Fibroblast of skin of abdomen (primary cell): ENCODE measurements around the gene SMG9.
A peak's percentile ranks its signal among the peaks of the same experiment; 100 is the strongest.

Experiments used
- DNase-seq: peaks from one replicate; pipeline ENCODE4 v3.0.0-alpha.2; 2013

Gene SMG9

DNA sequence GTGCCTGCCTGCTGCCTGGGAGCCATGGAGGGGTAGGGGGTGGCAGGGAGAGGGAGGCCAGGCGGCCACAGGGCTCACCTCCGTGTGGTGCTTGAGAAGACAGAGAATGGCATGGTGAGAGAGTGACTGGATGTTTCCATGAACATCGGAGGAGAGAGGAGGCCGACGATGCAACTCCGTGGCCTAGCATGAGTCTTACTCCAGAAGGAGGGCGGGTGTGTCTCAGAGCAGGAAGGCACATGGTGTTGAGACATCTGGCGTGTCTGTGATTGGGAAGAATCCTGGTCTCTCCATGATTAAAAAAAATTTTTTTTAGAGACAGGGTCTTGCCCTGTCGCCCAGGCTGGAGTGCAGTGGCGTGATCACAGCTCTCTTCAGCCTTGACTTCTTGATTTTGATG lies 33.8 kb downstream of the SMG9 start:
- no peak for DNase-seq

DNA sequence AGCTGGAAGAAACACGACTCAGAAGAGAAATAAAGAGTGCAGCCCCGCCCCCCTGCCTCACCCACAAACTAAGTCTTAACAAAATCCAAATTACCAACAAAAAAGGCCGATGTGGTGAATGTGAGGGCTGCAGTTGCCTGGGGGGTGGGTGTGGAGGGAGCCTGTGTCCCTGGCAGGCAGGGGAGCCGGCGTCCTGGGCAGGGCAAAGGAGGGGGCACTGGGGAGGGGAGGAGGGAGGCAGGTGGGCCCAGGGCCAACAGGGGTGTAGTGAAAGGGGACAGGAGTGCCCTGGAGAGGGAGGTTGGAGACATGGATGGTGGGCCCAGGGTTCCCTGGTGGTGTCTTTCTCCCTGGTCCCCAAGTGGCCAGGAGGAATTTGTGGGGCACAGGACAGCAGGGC lies 34.8 kb downstream of the SMG9 start:
- no peak for DNase-seq

DNA sequence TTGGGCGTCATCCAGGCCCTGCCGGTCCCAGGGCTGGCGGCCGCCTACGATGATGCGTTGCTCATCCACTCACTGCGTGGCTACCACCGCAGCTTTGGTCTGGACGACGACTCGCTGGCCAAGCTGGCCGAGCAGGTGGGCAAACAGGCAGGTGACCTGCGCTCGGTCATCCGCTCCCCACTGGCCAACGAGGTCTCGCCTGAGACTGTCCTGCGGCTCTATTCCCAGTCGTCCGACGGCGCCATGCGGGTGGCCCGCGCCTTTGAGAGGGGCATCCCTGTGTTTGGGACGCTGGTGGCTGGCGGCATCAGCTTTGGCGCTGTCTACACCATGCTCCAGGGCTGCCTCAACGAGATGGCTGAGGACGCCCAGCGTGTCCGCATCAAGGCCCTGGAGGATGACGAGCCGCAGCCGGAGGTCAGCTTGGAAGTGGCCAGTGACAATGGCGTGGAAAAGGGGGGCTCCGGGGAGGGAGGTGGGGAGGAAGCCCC lies 35.3 kb downstream of the SMG9 start:
- no peak for DNase-seq

DNA sequence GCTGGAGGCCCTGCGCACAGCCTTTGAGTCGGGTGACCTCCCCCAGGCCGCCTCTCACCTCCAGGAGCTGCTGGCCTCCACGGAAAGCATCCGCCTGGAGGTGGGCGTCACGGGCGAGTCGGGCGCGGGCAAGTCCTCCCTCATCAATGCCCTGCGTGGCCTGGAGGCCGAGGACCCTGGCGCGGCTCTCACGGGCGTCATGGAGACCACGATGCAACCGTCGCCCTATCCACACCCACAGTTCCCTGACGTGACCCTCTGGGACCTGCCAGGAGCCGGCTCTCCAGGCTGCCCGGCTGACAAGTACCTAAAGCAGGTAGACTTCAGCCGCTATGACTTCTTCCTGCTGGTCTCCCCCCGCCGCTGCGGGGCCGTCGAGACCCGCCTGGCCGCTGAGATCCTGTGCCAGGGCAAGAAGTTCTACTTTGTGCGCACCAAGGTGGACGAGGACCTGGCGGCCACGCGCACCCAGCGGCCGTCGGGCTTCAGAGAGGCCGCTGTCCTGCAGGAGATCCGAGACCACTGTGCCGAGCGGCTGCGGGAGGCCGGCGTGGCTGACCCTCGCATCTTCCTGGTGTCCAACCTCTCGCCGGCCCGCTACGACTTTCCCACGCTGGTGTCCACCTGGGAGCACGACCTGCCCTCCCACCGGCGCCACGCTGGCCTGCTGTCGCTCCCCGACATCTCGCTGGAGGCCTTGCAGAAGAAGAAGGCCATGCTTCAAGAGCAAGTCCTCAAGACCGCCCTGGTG lies 36.0 kb downstream of the SMG9 start:
- no peak for DNase-seq

DNA sequence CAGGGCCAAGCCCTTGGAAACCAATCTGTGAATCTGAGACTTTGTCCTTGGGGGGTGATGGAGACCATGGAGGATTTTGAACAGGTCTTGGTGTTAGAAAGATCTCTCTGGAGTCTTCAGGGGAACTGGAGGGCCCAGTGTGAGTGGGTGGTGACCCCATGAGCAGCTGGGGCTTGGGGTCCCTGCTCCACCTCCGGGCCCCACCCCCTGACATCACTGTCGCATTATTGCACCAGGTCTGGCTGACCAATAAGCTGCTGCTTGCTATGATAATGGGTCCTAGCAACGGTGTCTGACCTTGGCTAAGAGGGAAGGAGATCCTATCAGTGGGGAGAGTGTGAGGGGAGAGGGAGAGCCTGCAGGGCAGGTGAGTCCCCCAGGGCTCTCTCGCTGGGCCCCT lies 39.0 kb downstream of the SMG9 start, which contains the start of gene IRGC:
Gene IRGC (plus strand): TSS at position 301 of the 400 bp plus-strand sequence. CDS start 2,483 bp downstream, outside the sequence.
- DNase-seq, result no peak

DNA sequence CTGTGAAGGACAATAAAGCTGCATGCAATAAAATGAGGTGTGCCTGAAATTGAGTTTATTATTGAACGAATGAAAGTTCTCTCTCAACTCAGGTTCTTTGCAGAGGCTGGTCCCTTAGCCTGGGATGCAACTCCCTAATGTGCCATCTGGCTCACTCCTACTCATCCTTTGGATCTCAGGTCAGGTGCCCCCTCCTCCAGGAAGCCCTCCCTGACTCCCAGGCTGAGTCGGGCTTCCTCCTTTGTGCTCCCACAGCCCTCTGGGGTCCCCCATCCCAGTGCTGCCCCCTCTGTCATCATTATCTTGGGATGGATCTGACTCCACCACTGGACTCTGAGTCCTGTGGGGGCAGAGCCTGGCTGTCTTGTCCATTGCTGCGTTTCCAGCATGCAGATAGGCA lies 41.6 kb downstream of the SMG9 start:
- DNase-seq, result no peak

DNA sequence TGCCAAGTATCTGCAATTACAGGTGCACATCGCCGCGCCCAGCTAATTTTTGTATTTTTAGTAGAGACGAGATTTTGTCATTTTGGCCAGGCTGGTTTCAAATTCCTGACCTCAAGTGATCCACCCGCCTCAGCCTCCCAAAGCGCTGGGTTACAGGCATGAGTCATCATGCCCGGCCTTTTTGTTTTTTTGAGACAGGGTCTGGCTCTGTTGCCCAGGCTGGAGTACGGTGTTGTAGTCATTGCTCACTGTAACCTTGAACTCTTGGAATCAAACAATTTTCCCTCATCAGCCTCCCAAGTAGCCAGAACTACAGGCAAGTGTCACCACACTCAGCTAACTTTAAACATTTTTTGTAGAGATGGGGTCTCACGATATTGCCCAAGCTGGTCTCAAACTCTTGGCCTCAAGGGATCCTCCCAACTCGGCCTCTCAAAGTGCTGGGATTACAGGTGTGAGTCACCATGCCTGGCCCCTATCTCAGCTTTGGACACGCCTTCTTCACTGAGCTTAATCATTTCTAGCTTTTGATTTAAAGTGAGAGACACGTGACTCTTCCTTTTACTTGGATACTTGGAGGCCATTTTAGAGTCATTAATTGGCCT lies 42.9 kb downstream of the SMG9 start:
- DNase-seq, result no peak

DNA sequence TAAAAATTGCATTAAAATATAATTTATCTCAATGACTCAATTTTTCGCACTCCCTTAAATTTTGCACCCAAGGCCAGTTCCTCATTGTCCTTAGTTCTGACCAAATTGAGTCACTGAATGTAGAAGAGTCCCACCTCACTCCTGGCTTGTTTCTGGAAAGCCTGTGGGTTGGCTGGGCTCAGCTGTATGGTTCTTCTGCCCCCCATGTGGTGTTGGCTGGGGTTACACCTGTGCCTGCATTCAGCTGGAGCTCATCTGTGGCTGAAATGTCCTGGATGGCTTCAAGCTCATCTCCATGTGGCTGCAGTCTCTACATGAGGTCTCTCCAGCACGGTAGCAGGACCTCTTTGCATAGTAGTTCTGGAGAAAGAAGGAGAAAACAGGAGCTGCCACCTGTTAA lies 46.0 kb downstream of the SMG9 start:
- no peak for DNase-seq

DNA sequence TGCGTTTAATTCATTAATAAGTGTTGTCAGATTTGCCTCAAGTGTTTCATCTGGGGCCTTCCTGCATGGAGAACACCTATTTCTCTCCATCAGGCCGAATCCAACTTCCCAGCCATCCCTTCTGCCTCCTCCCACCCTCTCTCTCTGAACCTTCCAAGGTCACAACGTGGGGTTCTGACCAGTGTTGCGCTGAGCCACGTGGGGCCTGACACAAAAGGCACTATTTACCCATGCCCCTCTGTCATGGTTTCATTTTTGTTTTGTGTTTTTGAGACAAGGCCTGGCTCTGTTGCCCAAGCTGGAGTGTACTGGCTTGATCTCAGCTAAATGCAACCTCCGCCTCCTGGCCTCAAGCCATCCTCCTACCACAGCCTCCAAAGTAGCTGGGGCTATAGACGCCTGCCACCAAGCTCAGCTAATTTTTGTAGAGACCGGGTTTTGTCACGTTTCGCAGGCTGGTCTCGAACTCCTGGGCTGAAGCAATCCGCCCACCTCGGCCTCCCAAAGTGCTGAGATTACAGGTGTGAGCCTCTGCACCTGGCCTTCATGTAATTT lies 47.5 kb downstream of the SMG9 start:
- DNase-seq, result no peak

DNA sequence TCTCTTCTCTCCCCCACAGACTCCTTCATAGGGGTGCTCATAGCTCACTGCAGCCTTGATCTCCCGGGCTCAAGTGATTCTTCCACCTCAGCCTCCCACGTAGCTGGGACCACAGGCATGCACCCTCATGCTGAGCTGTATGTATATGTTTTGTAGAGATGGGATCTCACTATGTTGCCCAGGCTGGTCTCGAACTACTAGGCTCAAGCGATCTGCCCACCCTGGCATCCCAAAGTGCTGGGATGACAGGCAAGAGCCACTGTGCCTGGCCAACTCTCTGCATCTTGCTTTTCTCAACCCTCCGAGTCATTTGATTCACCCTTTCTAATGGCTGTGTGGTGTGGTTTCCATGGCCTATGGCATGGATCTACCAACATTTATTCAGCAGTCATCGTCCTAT lies 49.0 kb downstream of the SMG9 start:
- no peak for DNase-seq

DNA sequence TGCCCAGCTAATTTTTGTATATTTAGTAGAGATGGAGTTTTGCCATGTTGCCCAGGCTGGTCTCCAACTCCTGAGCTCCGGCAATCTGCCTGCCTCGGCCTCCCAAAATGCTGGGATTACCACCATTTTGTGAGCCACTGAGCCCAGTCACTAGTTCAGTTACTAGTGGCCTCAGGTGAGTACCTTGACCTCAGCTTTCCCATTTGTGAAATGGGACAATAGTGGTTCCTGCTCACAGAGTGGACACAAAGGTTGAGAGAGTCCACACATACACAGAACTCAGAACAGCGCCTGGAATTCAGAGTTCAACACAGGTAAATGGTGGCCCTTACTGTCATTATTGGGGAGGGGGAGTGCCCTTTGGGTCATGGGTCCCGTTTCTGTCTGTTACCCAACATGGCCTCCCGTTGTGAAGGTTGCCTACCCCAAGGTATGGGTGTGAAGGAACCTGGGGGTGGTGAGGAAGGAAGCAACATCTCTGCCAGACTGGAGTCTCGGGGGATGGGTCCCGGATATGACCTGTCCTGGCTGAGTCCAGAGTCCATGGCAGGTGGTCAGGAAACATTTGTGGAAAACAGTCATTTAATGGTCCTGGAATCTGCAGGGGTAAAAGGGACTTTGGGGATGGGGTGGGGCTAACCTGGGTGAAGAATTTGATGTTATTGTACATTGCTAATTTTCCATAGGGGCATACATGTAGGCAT lies 50.6 kb downstream of the SMG9 start:
- no peak for DNase-seq

DNA sequence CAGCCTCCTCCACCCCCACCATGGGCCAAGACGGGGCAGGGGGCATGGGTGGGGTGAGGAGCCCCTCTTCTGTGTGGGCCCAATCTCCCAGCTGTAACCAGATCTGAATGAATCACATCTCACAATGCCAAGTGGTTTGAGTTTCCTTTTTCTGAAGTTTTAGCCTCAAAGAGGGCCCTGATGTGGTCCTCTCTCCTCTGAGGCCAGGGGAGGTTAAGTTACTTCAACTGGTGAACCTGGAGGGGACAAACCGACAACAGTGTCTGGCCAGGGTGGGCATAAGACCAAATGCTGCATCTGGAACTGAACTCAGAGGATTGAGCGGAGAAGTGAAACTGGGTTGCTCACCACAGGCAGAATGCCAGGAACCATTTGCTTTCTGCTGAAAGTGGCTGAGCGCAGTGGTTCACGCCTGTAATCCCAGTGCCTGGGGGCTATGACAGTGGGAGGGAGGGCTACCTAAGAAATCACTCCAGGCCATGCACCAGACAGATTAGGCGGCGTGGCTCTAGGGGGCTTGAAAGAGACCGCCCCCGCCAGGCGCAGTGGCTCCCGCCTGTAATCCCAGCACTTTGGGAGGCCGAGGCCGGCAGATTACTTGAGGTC lies 54.3 kb downstream of the SMG9 start:
- peak; percentile 75 for DNase-seq

DNA sequence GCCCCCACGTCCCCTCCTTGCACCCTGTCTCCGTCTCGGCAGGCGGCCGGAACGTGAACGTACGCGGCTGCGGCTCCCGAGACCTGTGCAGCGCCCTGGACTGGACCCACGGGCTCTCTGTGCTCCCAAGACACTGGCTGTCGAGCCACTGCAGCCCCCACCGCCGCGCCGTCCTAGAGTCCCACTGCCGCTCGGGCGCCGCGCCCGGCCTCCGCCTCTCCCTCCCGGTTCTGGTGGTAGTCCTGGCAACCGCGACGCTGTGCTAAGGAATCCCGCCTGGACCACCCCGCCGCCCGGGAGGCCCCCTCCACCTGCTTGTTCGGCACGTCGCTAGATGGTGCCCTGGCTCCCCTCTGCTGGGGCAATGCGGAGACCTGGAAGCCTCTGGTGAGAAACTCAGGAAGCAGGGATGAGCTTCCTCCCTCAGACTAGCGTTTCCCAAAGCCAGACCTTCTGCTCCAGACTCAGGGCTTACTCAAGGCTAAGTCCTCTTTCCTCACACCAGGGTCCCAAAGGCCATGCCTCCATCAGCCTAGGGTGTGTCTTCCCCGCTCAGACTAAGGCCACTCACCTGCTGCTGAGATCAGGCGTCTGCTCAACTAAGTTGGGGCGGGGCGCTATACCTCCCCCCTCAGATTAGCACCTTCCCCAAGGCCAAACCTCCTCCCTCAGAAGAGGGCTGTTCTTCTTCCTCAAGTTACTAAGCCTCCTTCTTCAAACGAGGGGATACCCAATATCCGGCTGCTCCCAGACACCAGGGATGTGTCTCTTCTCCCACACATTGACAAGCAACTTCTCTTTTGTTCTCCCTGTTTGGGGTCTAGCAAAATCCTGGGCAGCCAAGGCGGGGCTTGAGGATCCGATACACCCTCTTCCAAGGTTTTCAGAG lies 55.0 kb downstream of the SMG9 start:
- peak; percentile 43 for DNase-seq

DNA sequence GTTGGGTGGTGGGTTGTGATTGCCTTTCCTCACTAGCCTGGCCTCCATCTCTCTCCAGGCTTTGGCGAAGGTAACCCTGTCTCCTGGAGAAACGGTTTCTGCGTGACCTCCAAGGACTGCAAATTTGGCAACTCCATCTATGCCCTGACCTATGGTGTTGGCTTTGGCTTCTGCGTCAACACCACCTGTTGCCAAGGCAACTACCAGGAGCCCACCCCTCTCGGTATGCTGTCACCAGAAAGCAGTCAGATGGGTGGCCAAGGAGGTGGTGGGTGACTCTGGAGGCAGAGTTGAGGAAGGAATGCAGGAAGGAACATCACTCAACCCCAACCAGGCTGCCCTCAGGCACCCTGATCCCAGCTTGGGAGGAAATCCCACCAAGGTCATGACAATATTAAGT lies 57.5 kb downstream of the SMG9 start:
- DNase-seq, result no peak

DNA sequence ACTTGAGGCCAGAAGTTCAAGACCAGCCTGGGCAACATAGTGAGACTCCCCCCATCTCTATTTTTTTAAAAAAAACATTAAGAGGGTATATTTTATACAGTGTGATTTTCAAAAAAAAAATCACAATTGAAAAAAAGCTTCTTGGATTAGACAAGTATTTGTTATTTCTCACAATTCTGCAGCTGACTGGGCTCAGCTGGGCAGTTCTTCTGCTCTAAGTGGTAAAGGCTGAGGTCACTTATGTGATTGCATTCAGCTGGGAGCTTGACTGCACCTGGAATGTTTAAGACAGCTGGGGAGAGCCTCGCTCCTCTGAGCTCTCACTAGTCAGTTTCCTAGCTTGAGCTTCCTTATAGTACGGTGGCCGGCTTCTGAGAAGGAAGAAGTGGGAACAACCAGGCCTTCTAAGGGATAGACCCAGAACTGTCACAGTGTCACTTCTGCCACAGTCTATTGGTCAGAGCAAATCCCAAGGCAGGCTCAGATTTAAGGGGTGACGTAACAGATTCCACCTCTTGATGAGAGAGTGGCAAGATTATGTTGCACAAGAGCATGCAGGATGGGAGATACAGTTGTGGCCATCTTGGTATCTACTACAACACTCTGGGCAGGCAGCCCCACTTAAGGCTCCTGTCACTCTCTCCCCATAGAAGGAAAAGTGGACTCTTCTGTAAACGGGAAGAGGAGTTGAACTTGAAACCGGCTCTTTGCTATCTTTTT lies 58.6 kb downstream of the SMG9 start:
- no peak for DNase-seq

DNA sequence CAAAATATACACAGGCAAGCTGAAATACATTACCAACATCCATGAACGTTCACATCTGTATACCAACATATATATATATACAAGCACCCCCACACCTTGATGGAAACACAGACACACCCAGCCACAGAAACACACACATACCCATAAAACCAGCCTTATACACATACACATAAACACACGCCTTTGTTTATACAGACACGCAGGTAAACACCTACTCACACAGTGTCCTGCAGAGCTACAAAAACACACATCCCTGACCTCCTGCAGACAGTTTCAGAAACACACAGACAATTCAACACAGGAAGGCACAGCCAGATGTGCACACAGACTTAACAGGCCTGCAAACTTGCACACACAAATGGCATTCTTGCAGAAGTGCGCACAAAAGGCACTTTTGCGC lies 60.2 kb downstream of the SMG9 start:
- DNase-seq, result no peak

DNA sequence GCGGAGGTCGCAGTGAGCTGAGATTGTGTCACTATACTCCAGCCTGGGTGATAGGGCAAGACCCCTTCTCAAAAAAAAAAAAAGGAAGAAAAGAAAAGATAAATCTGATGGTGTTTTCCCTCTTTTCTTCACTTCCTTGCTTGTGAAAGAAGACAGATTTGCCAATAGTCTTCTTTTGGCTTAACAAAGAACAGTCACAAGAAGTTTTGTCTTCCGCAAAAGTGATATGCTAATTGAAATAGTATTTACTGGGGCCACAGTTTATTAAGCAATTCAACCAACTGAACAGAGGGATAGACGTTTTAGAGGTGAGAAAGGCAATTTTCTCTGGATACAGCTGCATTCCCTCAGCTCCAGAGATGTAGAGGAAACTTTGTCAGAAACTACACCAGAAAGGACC lies 61.9 kb downstream of the SMG9 start:
- DNase-seq, result no peak

DNA sequence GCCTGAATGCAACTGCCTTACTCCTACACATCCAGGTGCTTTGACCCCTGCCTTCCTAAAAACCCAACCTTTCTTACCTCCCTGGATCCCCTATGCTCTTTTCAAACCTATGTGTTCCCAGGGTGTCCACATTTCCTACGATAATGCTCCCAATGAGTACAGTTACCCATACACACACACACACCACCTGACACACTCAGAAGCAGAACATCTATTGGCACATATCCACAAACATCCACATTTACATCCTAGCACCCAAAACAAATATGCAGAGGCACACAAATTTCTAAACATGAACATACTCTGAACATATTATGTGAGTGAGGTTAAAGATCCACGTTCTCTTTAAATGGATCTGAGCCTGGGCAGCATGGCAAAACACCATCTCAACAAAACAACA lies 62.4 kb downstream of the SMG9 start:
- no peak for DNase-seq

DNA sequence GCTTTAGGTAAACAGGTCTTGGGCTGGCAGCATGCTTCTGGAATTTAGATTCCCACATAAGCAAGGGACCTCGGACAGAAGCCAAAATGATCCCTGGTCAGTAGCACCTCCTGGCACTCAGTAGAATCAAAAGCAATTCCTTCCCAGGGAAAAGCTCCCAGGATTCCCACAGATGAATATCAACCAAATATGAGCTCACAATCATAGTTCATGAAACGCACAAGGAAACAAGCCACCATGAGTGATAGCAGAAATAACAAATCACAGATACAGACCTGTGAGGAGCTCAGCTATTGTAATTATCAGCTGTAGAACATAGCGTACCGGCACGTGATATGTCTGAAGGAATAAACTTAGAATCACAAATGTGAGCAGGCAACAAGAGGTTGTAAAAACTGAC lies 63.0 kb downstream of the SMG9 start:
- no peak for DNase-seq

DNA sequence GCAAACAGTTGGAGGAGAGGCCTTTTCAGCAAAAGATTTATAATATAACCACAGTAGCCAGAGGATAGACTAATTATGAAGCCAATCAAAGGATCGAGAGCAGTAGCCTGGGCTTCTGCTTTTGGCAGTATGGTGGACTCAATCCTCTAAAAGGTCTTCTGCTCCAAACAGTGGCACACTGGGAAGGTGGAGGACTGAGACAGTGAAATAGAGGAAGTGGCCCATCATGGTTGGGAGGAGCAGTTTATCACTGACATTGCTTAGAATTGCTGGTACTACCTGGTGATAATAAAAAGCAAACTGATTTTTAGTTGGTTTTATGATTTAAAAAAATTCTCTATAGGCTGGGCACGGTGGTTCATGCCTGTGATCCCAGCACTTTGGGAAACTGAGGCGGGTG lies 63.9 kb downstream of the SMG9 start:
- DNase-seq, result no peak

DNA sequence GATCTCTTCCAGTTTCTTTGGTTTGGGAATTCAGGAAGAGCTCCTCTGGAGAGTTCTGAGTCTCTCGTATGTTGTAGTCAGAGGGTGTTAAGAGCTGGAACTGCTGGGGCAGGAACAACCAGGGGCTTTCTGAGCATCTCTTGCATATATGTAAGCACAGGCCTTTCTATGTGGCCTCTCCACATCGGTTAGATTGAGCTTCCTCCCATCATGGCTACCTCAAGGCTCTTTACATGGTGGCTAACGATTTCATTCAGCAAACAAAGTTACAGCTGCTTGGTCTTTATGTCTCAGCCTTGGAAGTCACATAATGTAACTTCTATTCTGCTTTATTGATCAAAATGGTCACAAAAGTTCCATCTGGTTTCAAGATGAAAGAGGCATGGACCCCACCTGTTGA lies 64.3 kb downstream of the SMG9 start:
- no peak for DNase-seq
